ENCODE data around the gene TMEM86B.
A peak's percentile ranks its signal among the peaks of the same experiment; 100 is the strongest.

Gene TMEM86B

DNA sequence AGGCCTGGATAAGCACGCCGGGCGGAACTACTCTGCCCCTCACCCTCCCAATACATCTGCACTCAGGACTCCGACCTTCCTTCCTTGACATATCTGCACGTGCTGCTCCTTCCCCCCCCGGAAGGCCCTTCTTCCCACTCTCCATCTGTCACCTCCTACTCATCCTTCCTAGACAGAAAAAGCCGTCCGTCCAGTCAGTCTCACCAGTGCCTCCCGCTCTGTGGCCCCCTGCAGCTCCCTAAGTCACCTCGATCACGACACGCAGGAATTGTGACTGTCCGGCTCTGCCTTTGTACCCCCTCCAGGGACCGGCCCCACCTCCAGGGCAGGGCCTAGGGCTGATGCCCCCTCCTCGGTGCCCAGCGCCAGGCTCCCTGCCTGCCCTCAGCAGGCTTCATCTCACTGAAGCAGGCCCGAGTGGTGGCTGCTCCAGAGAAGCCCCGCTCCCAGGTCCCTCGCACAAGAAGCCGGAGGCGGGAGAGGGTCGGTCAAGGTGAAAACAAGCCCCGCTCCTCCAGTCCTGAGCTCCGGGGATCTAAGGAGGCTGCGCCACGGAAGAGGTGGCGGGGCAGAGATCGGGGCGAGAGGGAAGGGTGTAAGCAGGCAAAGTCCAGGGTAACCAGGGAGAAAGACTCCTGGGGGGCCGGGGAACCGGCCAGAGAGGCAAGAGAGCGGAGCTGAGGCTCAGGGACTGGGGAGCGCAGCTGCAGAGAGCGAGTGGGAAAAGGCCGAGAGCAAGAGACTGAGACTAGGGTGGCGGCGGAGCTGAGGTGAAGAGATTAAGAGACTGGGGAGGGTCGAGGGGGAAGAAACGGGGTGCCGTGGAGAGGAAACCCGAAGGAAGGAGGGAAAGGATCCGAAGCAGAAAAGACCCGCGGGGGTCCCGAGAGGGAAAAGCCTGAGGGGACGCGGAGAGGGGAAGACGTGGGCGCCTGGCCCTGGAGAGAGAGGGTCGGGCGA, 29.2 kb upstream of the TMEM86B start:
- DNase-seq = peak; percentile 34

DNA sequence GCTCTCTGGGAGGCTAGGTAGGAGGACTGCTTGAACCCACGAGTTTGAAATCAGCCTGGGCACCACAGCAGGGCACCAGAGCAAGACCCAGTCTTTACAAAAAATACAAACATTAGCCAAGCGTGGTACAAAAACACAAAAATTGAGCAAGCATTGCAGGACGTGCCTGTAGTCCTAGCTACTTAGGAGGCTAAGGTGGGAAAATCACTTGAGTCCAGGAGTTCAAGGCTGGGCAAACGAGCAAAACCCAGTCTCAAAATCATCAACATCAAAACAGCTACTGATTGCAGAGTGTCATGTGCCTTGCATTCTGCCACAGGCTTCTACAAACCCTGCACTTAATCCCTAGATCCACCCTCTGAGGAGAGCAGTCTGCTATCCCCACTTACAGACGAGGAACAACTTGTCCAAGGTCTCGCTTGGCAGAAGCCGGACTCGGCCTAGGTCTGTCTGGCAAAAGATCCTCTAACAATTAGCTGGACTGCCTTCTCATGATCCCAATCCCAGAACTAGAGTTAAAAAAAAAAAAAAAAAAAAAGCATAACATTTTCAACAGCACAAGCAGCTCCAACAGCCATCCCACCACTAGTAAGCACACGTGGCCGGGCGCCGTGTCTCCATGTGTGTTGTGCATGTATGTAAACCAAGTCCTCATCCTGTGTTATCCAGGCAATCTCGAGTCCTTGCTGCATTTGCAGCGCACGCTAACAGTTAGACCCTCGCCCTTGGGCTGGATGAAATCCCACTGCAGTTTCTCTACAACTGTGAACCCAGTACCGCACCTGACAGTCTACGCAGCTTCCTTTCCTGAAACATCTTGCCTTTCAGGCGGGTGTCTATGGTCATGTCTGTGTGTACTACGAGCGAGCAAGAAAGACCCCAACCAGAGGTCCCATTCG, 28.2 kb upstream of the TMEM86B start:
- no peak for DNase-seq

DNA sequence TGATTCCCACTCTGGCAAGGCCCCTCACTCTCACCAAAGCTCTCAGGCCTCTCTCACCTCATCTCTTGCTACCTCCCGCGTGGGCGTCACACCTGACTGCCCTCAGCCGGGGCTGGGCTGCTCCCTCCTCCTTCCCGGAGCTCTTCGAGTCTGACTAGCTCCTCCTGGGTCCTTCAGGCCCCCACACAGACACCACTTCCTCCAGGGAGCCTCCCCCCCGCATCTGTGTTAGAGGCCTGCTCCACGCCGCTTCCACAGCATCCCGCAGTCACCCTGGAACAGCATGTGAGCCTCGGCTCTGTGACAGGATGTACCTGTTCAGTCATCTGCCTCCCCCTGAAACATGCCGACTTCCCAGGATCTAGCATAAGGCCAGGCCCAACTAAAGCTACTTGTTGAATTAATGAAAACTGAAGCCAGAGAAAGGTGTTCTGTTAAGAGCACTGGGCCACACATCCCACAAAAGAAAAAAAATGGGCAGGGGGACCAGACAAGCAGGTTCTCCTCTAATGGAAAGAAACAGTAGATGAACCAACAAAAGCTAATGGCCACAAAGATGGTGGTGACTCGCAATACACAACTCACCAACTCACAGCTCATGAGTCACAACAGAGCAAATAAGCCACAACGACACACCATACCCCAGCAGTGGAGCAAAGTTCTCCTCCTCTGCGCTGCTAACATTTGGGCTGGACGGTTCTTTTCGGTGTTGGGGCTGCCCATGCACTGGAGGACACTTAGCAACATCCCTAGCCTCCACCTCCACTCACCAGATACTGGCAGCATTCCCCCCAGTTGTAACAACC, 27.3 kb upstream of the TMEM86B start:
- peak; percentile 56 for DNase-seq

DNA sequence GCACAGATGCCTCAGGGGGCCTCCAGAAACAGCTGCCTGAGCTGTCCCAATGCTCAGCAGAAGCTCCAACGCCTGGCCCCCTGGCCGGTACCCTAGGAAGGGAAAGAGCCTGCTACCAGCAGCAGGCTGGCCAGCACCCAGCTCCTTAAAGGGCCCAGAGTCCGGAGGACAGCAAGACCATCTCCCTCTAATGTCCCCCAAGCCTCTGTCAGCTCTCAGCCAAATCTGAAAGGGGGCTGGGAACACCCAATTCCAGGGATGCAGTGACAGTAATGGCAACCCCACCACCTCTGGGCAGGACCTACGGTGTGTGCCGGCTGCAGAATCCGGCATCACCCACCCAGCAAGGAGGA, 26.0 kb upstream of the TMEM86B start:
- DNase-seq = no peak

DNA sequence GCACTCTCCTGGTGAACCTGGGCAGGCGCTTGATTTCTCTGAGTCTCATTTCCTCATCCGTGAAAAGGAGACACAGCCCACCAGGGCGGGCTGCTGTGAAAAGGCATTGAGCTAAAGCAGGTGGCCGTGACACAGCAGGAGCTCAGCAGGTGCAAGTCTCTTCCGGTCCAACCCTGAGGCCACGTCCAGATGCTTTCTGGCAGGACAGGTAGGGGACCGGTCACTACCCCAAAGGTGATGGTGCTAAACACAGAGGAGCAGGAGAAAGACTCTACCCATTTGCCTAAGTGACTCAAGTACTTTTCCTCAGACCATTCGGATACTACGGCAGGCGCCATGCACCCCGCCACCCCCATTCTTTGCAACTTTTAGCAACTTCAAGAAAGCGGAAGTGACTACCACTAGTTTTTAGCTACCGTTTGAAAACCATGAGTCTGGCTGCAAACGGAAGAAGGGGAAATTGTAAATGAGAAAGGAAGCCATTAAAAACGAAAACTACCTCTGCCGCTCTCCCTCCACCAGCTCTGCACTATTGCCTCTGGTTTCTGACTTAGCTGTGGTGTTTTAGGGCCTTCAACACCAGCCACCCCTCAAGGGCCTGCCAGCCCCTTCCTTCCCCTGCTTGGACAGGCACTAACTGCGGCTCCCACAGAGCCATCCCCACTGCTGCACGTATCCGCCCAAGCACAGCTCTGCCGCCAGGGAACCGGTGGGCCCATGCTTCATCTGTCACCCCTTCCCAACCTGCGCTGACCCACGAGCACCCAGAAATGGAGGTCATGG, 25.5 kb upstream of the TMEM86B start:
- DNase-seq = peak; percentile 62

DNA sequence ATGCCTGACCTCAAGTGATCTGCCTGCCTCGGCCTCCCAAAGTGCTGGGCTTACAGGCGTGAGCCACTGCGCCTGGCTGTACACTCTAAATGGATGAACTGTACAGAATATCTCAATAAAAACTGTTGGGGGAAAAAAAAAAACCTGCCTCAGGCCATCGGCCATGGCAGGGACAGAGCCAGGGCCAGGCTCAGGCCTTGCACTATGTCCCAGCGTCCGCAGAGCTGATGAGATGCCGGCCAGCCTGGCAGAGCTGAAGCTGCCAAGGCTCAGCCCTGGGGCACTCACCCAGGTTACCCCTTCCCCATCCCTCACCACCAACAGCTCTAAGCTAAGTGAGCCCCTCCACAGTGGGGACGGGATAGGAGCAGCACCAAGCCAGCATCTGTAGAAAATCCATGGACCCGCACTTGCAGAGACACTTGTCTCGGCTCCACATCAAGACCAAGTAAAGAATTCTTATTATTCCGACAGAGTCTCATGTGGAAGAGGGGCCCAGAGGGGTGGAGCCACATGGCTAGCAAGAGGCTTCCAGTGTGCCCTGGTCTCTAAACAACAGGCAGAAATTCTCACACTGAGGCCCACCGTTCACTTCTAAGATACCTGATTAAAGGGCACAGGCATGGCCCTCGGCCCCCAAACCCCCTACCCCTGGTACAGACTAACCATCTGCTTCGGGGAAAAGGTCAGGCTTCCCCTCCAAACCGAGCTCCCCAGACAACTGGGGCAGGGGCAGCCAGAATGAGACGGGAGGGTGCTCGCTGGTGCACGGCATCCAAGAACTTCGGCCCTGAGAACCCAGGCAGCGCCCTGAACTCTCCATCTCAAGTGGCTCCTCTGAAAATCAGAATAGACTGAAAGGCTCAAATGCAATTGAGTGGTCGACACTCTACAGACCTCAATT, 24.4 kb upstream of the TMEM86B start:
- no peak for DNase-seq

DNA sequence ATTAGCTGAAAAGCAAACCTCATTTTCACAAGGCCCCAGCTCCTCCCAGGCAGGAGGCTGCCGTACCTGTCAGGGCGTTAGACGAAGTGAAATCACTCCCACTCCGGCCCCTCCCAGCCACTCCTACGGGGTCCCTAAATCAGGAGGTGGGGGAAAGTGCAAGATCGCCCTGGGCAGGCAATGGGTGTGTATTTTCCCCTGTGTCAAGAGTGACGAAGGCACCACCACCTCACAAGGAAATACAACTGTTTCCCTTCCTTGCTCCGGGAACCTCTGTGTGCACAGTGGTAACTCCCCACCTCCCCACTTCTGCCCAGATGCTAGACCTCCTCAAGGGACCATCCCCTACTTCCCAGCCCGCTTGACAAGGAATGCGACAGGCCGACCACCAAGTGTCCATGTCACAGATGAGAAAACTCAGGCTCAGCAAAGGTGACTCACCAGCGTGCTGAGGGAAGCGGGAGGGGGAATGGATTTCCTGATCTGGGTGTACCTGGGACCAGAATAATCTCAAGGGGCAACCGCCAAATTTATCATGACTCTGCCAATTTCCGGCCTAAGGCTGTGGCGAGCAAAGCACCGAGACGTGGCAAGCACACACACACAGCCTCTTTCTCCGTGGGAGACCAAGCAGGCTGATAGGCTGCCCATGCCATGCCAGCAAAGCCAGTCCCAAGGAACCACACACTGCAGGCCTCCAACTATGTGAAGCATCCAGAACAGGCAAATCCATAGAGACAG, 22.9 kb upstream of the TMEM86B start:
- peak; percentile 49 for DNase-seq

DNA sequence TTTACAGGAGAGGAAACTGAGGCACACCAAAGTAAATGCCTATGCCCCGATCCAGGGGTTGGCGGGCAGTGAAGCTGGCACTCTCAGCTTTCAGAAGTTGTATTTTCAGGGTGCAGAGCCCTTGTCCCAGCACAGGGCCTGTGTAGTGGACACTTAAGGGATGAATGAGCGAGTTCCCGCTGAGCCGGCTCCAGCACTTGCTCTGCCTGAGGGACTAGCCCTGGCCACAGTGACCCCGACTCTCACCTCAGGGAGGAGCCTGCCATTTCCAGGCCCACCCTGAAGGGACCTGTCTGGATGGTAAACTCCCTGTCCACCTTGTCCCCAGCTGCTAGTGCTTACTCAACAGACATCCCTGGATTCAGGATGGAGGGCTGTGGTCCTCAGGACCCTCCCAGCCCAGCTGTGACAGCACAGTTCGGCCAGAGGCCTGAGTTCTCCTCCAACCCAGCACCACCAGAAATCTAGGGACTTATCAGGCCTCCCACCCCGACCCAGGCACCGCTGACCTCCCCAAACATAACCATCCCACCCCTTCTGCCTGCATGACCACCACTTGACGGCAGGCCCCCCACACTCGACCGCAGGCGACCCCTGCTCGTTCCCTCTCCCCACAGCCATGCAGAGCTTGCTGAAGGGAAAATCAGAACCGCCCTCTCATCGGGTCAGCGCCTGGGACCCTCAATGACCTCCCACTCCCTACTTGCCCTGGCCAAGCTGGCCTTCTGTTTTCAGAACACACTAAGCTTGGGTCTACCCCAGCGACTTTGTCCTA, 21.9 kb upstream of the TMEM86B start:
- no peak for DNase-seq

DNA sequence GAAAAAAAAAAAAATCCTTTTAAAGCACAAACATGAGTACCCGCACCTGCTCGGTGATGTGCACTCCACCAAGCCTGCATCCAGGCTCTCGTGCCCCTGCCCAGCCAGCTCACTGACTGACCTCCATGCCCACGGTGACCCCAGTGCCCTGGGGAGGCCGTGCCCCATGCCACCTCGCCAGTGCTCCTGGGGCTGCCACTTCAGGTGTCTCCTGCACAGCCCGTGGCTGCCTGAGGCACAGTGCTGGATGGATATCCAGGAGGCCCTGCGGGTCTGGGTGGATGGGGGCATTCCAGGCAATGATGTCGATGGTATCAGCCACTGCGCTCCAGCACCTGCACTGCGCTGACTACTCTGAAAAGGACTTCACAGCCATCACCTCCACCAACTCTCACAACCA, 21.3 kb upstream of the TMEM86B start:
- DNase-seq = no peak

DNA sequence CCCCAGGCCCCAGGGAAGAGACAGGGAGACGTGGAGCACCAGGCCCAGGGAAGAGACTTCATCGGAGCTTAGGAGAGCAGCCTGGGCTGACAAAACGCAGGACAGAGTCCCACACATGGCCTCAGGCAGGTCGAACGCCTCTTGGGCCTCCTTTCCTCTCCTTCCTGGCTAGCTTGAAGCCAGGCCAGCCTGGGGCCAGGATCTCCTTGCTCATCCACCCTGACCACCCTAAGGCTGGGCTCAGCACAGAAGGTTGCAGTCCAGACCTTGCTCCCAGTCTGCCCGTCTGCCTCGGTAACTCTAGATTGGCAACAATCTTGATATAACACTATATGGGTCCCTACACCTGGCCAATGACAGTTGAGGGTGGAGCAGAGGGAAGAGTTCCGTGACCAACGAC, 20.1 kb upstream of the TMEM86B start:
- no peak for DNase-seq

DNA sequence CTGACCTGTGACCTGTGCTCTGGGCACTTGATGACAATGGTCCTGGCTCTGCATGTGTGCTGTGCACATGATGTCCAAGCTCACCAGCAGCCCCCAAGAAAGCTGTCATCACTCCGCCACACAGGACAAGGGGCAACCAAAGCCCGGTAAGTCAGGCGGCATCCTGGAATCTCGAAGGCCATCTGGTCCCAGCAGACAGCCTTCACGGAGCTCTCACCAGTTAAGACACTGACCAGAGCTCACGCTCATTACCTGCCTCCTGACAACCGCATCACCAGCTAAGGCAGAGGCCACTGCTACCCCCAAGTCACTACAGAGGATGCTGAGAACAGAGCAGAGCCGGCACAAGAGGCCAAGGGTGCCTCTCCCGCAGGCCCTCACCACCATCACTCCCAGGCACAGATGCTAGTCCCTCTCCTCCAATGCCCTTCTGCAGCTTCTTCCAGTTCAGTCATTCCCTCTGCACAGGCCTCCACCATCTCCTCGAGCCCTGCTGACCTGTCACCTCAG, 19.7 kb upstream of the TMEM86B start:
- no peak for DNase-seq

DNA sequence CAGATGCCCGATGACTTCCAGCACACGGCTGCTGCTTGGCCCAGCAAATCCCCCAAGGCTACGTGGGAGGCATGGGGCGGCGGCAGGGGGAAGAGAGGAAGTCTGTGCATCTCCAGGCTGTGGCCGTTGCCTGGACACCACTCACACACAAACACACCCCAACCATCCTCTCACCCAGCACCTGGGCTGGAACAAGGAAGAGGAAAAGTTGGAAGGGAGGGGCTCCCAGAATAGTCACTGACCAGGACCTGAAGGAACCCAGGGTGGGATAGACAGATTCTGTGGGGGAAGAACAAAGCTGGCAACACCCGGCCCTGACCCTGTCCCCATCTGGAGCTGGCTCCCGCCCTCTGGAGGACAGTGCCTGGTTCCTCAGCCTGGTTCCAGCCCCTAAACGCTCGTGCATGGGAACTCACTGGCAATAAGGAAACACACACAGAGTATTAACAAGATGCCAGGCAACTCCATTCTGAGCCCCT, 19.1 kb upstream of the TMEM86B start:
- no peak for DNase-seq

DNA sequence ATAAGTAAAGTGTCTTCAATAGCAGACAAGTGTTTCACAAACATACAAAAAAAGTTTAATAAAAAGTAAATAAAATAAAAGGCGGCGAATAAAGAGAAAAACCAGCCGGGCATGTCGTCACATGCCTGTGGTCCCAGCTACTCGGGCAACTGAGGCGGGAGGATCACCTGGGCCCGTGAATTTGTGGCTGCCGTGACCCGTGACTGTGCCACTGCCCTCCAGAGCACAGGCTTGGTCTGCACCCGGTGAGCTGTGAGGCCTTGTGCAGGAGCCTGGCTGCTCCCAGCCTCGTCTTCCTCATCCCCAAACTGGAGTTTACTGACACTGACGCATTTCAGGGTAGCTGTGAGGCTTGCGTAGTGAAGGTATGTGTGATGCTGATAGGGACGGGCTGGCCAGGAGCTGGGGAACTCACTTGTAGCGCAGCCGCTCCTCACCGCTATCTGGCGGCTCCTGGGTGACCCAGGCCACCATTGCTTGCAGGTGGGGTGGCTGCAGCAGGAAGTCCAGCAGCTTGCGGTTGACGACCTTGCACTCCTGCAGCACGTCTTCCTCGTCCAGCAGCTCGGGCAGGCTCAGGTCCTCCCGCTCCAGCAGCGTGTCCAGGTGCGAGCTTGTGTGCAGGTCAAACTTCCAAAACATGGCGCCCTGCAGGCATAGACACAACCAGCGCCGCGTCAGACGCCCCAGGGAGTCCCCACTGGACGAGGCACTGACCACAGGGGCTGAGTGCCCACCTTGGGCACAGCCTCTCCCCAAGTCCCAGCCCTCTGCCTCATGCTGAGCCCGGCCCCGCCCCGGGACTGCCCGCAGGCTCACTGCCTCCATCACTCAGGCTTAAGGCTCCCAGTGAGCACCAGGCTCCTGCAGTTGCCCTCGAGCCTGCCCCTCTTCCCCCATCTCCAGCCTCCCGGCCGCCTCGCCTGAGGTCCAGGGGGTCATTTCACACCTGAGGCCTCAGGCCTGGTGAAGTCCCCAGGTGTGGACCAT, 18.2 kb upstream of the TMEM86B start:
- DNase-seq = no peak

DNA sequence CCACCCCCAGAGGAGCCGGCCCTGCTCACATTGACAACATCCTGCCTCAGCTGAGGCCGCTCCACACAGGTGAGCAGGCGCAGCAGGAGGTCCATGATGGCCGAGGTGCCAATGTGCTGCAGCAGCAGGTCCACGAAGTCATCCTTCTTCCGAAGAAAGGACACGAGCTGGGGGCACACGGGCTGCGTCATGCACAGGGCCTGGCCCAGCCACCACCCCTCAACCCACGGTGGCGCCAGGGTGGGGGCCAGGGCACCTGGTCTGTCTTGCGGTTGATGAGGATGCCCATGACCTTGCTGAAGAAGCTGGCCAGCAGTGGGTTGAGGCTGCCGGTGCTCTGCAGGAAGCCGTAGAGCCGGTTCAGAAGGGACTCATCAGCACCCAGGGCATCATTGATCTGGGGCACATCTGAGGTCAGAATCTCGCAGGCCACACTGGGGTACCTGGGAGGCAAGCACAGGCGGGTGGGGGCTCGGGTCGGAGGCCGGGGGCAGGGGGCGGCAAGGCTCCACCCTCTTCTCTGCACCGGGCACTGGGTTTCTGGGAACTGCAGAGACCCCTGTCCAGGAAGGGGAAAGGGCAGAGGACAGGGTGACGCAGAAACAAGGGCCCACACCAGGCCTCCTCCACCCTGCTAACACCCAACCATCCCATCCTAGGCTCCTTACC, 16.8 kb upstream of the TMEM86B start:
- no peak for DNase-seq

DNA sequence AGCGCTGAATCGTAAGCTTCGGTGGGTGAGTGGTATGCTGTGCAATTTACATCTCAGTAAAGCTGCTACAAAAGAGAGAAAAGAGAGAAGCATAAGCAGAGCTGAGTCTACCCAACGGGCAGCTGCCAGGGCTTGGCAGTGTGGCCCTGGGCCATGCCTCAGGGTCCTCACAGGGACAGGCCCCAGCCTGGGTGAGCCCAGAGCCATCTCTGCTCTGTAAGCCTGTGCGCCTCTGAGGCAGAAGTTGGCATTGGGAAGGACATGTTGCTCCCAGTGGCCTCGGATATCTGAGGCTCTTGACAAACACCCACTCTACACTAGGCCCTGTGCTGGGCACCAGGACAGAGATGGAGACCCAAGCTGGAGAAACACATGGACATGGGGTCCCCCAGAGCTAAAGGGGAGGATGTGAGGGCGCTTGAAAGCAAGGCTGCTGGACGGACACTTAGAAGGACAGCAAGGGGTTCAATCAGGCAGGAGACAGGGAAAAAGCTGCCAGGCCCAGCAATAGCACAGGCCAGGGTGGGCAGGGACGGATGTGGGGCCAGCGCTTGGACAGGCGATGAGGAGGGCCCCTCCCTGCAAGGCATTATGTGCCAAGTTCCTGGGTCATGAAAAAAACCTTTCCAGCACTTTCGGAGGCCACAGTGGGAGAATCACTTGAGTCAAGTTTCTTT, 15.6 kb upstream of the TMEM86B start:
- DNase-seq = no peak

DNA sequence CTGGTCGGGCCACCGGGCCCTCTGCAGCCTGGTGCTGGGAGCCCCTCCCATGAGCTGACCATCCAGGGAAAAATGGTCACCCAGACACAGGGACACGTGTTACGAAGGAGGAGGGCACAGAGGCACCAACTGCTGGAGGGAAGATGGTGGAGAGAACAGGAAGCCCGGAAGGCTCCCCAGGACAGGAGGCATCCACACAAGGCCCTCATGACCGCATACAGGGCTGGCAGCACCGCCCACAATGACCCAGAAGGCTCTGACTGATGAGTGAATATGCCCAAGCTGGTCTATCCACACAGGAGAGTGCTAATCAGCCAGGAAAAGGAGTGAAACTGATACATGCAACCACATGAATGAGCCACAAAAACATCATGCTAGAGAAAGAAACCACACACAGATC, 14.0 kb upstream of the TMEM86B start:
- DNase-seq = no peak

All from stimulated activated CD4-positive, alpha-beta T cell treated with anti-CD3 and anti-CD28 coated beads, Interleukin-4, amount 100 ng/mL, for 24 hours (primary cell).